RWPE1 (cell line): ENCODE results near the gene USP40.

Experiments used
- CTCF ChIA-PET: fragments of 350-600 bp; sonication (Branson Sonifier 250); formaldehyde crosslinking; extraction: SDS; loops from one replicate; lab custom pipeline; 2021; lab: Yijun Ruan, JAX
- POLR2A ChIA-PET: fragments of 400-600 bp; formaldehyde crosslinking; extraction: SDS; loops from one replicate; lab custom pipeline; 2020; ENCODE audit warnings: antibody characterized with exemption; ENCODE audit not compliant: low non-redundant PET; lab: Yijun Ruan, JAX
- DNase-seq: peaks from one replicate; pipeline ENCODE4 v3.0.0; 2012; ENCODE audit warnings: low spot score
- H3K27ac ChIP-seq: fragments of 450-650 bp; 2 replicates; pipeline ENCODE4 v1.5.1; 2017
- CTCF ChIP-seq: fragments of 450-650 bp; conservative IDR thresholded peaks from 2 replicates; pipeline ENCODE4 v1.5.1; 2017; ENCODE audit warnings: low read depth, mild to moderate bottlenecking

Gene USP40

GRCh38 chr2:233449081-233449901 lies 117.3 kb downstream of the USP40 start:
- TF ChIP-seq CTCF = peak; percentile 88
- peak overlapping the region; percentile 34 for H3K27ac ChIP-seq
- ChIA-PET CTCF (interaction anchor here (0.5 to 2.4 kb wide), 27 partner anchors 8 to 1666 kb away, joined by 3 to 22 read pairs (median 4); no protein-coding TSS in a partner anchor), POLR2A (no interaction called here)
- peak; percentile 69 for DNase-seq

- no peak for DNase-seq
- TF ChIP-seq CTCF = no peak
- H3K27ac ChIP-seq = peak overlapping the region; percentile 34
- POLR2A ChIA-PET = no interaction called here
- CTCF ChIA-PET = interaction anchor here (0.5 to 2.4 kb wide), 25 partner anchors 9 to 1667 kb away, joined by 3 to 22 read pairs (median 3); no protein-coding TSS in a partner anchor
Measured at GRCh38 chr2:233448575-233448974, 118.0 kb downstream of the USP40 start.

- peak overlapping the region; percentile 34; the same call in 1 of the 2 replicates for H3K27ac ChIP-seq
- TF ChIP-seq CTCF = no peak
- POLR2A ChIA-PET = no interaction called here
- CTCF ChIA-PET = interaction anchor here (0.6 to 2.4 kb wide), 14 partner anchors 9 to 687 kb away, joined by 3 to 22 read pairs (median 4); no protein-coding TSS in a partner anchor
- DNase-seq = no peak
Measured at GRCh38 chr2:233448220-233448559, 118.4 kb downstream of the USP40 start.

GRCh38 chr2:233447506-233448219 lies 118.9 kb downstream of the USP40 start:
- H3K27ac ChIP-seq = peak overlapping the region; percentile 34; the same call in 1 of the 2 replicates
- DNase-seq = no peak
- ChIA-PET POLR2A (no interaction called here), CTCF (interaction anchor here (0.7 to 2.4 kb wide), 13 partner anchors 10 to 1059 kb away, joined by 3 to 22 read pairs (median 4); no protein-coding TSS in a partner anchor)
- TF ChIP-seq CTCF = no peak

GRCh38 chr2:233446606-233447305 lies 119.8 kb downstream of the USP40 start:
- ChIA-PET POLR2A (no interaction called here), CTCF (interaction anchor here (0.7 kb wide), 1 partner anchor 43 kb away, joined by 3 read pairs; no protein-coding TSS in a partner anchor)
- DNase-seq = no peak
- peak overlapping the region; percentile 17 for H3K27ac ChIP-seq
- no peak for TF ChIP-seq CTCF

- CTCF ChIA-PET = interaction anchor here (0.7 kb wide), 1 partner anchor 42 kb away, joined by 3 read pairs; no protein-coding TSS in a partner anchor
Measured at GRCh38 chr2:233446121-233446520, 120.5 kb downstream of the USP40 start.

More at GRCh38 chr2:233446121-233446520, 120.5 kb downstream of the USP40 start:
- TF ChIP-seq CTCF = no peak
- POLR2A ChIA-PET = no interaction called here
- DNase-seq = no peak
- H3K27ac ChIP-seq = peak overlapping the region; percentile 17
